CD4-positive, alpha-beta T cell treated with Interleukin-21 for 1 hour (primary cell): ENCODE data around the gene NLRC4.
"Not testable (repeated sequence)": the region's sequence is repeated elsewhere in the genome, so short reads cannot be mapped to it uniquely, and the experiment has no call there.

Experiments
- DNase-seq: peaks from one replicate; pipeline ENCODE4 v3.0.0-alpha.2; 2020

Gene NLRC4

DNA sequence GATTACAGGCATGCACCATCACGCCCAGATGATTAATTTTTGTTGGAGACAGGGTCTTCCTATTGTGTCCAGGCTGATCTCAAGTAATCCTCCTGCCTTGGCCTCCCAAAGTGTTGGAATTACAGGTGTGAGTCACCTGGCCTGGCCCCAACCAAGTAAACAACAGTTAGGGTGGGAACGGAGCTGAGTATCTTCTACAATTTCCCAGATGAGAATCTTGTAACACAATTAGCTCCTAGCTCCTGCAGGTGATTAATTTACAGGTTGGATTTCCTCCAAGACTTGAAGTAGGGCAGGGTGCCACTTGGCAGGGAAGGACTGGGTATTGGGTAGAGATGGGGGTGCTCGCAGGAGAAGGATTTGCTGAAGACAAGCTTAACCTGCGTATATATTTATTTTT, 17.8 kb downstream of the NLRC4 start:
- DNase-seq = no peak

DNA sequence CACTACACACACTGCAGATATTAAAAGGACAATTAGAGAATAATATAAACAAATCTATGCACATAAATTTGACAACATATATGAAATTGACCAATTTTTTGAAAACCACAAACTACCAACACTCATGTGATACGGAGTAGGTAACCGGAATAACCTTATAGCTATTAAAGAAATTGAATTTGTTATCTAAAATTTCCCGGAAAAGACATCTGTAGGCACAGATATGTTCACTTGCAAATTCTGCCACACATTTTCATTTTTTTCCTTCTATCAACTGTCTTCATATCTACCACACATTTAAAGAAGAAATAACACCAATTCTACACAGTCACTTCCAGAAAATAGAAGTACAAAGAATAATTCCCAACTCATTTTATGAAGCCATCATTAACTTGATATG, 22.4 kb downstream of the NLRC4 start:
- DNase-seq = no peak

DNA sequence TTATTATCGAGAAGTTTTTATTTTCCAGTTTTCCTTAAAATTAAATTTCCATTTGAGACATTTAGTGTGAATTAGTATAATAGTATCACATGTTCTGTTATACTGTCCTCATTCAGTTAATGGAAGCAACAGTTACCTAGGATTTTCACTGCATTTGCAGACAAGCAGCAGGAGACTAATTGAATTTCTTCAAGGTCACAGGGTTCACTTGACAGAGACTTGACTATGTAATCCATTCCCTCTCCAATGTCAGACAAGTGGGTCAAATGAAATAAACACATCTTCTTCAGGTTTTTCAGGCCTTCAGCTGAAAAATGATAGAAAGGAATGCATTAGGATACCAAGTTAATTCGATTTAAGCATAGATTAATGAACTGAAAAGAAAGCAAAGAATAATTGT, 26.7 kb downstream of the NLRC4 start:
- DNase-seq = no peak

DNA sequence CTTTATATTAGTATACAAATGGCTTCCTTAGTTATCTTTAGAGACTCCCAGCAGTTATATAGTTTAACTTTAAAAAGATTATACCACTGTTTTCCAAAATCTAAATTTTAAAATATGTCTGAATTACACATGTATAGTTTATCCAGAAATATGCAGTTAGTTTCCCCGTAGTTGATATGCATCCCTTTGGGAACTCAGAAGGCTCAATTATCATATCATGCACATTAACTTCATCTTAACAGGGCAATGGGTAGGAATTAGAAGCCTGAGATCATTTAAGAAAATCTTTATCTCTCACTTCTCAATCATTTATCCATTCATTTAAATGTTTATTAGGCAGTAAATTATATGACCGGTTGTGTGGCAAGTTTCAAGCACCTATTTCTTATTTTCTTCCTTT, 27.2 kb downstream of the NLRC4 start:
- DNase-seq = no peak

DNA sequence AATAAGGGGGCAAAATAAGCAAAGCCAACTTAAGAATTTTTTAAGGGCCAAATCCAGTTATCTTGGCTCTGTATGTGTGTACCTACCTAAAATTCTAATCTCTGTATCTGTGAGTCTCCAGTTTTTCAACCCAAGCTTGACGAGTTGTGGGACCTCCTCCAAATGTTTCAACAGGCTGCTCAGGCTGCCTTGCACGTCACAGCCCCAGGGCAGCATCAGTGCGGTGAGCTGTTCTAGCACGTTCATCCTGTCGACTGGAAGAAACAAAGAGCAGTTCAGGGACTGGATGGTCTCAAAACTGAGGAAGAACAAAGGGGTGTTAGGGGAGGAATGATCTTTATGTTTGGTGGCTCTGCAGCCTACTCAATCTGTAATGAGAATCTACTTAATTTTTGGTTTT, 29.4 kb downstream of the NLRC4 start:
- DNase-seq = no peak

DNA sequence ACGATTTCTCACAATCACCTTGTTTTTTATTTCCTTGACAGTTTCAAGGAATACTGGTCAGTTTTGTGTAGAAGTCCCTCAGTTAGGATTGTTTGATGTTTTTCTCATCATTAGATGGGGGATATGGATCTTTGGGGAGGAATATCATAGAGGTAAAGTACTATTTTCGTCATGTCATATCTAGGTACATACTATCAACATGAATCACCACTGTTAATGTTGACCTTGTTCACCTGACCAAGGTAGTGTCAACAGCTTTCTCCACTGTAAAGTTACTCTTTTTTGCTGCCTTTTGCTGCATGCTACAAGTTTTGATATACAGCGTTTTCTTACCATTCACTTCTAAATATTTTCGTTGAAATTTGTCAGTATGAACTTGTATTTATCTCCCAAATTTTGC, 32.7 kb downstream of the NLRC4 start:
- no peak for DNase-seq

DNA sequence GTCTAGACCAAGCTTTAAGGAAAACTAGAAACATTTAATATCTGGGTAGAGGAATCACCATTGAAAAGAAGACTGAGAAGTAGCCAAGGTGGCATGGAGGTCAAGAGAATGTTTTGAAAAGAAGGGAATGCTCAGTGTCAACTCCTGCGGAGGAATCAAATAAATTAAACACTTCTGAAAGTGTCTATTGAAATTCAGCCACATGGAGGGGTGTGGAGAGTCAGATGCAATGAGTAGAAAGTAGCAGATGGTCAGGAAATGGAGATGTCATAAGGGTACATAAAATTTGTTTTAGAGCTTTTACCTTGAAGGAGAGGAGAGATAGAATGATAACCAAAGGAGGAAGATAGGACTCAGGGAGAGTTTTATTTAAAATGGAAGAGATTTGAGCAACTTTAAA, 35.1 kb downstream of the NLRC4 start:
- DNase-seq = no peak

DNA sequence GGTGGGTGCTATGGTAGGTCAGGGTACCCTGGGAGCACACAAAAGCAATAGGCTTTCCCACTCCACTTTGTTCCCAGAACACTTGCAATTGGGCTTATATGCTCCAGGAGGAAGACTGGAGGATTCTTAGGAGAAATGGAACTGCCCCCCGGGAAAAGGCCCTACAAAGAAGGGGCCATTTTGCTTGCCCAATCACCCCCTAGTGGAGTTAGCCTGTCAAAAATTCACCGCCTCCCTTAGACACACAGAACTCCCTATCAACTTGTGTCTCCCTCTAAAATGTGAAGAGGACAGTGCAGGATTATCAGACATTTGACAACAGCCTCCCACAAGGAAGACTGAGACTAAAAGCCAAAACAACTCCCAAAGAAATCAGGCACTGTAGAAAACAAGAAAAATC, 36.5 kb downstream of the NLRC4 start:
- no peak for DNase-seq

DNA sequence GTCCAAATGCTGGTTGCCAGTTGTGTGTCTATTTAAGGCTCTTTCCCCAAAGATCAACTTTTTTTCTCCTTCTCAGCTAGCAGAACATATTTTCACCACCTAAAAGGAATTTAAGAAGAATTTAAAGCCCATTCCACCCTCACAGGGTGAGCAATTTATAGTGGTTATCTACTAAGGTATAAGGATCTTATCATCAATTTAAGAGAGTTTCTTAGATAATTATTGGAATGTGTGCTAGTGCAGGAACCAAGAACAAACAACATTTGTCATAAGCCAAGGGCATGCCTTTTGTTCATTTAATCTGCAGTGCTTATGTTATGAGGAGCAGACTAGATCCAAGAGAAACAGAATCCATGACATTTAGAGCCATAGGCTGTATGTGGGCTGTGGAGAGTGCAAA, 37.2 kb downstream of the NLRC4 start:
- no peak for DNase-seq

DNA sequence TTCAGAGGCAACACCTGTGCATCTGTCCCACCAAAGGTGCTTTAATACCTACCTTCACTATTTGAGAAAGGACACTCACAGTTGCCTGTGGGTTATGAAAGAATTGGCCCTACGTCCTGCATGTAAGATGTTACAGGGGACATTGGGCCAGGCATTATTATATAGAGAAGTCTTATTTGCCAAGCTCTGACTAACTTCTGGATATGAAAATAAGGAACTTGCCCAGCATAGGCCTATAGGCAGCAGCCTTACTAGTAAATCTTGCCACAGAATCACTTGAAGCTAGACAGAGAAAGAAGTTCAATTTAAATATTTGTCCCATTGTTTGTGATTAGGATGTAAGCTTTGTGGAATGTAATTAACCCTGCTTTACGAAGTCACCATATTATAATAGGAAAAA, 41.7 kb downstream of the NLRC4 start:
- DNase-seq = no peak

DNA sequence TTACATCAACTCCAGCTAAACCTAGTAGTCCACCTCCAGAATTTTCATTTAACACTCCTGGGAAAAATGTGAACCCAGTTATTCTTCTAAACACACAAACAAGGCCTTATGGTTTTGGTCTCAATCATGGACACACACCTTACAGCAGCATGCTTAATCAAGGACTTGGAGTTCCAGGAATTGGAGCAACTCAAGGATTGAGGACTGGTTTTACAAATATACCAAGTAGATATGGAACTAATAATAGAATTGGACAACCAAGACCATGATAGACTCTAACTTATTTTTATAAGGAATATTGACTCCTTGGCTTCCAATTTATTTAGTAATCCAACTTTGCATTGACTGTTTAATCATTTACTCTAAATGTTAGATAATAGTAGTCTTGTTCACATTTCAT, 44.2 kb downstream of the NLRC4 start:
- DNase-seq = no peak

DNA sequence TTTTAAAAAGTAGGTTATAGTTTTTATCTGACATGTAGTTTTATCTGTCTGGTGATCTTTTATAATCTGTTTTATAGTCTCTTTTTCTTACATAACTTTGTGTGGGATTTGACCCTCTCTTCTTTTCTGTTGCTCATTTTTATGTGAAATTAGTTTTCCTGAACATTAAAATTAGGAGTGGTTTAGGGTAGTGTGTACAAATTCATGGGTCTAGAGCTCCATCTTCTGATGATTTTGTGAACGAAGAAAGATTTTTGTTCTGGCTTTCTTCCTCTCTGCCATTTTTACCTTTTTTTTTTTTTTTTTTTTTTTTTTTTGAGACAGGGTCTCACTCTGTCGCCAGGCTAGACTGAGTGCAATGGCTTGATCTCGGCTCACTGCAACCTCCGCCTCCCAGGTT, 52.4 kb downstream of the NLRC4 start:
- DNase-seq = no peak

DNA sequence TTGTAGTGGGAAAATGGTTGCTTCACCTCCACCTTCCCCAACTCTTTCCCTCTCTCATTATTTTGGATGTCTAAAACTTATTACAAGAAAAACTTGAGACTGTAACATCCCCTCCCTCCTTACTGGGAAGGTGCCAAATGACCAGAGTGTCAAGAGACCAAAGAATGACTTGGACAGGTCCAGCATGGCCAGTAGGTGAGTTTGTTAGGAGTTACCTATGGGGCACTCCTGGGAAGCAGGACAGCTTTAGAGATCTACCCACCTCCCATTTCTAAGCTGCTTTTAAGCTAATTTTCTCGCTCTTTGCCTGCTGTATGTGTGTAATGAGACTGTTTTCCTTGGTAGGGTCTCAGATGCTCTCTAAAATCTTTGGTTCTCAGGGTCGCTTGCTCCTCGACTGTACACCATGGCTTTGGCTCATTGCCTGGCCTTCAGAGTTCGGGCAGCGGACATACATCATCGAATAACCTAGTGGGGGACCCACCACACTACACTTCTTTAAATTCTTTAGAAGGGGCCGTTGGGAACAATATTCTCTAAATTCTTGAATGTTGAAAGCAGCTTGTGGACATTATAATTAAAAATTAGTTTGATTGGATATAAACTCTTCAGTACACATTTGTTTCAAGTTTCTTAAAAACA, 53.8 kb downstream of the NLRC4 start:
- no peak for DNase-seq

DNA sequence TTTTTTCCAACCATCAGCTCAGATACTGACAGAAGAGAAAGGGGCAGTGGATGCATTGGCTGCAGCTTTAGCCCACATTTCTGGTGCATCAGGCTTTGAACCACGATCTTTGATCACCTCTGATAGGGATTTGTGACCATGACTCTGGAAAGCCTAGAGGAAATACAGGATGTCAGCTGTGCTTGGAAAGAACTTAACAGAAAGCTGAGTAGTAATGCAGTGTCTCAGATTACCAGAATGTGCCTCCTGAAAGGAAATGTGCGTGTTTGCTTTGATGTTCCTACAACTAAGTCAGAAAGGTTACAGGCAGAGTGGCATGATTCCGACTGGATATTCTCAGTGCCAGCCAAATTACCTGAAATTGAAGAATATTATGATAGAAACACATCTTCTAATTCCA, 61.3 kb downstream of the NLRC4 start:
- DNase-seq = not testable (repeated sequence)

DNA sequence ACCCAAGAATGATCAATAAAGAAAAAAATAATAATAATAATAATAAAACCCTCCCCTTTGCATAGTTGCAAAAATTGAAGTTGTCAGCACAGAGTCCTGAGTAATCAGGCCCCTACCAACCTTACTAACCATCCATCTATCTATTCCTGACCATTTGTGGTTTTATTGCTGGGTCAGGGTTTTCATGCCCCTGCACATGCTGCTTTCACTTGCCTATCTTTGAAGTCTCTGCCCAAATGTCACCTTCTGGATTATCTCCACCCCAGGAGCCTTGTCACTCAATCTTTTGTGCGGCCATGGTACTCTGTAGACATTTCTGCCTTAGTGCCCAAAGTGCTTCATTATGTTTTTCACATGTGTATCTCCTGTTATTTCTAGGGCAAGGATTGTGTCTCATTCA, 63.9 kb downstream of the NLRC4 start:
- DNase-seq = no peak

DNA sequence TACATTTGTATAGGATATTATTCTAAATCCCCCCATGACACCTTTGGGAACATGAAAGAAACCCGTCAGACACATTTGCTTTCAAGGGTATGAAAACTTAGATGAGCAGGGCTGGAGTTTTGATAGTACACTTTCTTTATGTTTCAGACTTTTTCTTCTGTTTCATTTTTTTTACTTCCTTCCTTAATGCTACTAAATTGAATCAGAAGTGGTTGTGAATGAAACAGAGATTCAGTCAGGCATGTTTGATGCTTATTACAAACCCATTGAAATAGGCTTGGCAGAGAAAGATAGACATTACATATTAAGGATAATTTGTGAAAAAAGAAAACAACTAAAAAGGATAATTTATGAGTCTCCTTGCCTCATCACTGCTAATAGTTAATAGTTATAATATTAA, 72.3 kb downstream of the NLRC4 start:
- DNase-seq = no peak

DNA sequence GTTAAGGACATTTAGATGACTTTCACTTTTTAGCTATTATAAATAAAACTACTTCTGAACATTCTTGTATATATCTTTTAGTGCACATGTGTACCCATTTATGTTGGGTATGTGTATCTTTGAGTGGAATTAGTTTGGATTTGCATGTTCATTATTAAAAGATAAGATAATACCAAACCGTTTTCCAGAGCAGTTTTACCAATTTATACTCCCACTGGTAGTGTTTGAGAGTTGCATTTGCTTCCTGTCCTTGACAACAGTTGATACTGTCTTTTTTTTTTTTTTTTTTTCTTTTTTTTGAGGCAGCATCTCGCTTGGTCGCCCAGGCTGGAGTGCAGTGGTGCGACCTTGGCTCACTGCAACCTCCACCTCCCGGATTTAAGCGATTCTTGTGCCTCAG, 75.7 kb downstream of the NLRC4 start:
- DNase-seq = no peak

DNA sequence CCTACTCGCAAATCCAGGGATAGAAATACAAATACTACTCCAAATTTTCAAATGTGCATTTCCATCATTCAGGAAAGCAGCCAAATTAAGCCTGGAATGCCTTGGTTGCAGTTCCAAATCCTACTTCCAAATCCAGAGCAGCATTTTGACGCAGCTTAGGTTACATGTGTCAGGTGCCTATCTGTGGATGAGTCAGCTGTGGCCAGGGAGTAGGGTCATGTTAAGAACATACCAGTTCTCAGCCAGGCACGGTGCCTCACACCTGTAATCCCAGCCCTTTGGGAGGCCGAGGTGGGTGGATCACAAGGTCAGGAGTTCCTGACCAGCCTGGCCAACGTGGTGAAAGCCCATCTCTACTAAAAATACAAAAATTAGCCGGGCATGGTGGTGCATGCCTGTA, 82.0 kb downstream of the NLRC4 start:
- no peak for DNase-seq
